Measurements from ENCODE around the gene HDAC9. TPM values are rescaled to one million over a fixed set of nuclear protein-coding genes. Genes with fewer than 3 reads are reported as not detected.

HDAC9 gene
- polyA plus RNA-seq, 1 of the 3 experiments (the other 2 are of a cell fraction): 11.6 TPM

DNA sequence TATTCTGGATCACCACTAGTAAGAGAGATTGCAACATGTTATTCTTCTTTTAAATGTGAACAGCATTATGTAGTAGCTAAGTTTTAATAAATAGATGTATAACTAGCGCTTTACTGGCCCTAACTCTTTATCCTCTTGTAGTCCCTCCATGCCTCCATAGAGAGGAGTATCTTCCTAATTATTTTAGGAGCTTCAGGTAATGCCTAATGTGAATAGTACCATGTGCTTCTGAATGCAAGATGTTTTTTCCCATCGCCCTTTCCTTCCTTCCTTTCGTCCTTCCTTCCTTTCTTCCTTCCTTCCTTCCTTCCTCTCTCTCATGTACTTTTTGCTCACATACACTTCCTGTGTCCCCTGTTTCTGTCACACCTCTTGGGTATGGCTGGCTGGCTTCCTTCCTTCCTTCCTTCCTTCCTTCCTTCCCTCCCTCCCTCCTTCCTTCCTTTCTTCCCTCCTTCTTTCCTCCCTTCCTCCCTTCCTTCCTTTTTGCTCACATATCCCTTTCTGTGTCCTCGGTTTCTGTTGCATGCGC, 290.7 kb downstream of the HDAC9 start:
- Histone ChIP-seq H3K9ac (no peak overlapping the region), H3K27me3 (ENCODE audit: insufficient read depth) (no peaks in the 10 kb centered on the region), H3K9me2 (no peaks in the 10 kb centered on the region), H2AFZ (ENCODE audit: low read depth) (no peak overlapping the region), H3K36me3 (replicated peaks in 1 of 2; ENCODE audit: control insufficient read depth in 1 of 2, insufficient read depth in 2 of 2, low read length in 1 of 2) (peaks cover 0 to 5% of the 10 kb centered on the region in 2 experiments), H3K4me1 (ENCODE audit: control insufficient read depth in 1 of 2, insufficient read depth in 2 of 2, low read depth in 1 of 2, low read length in 1 of 2) (peaks cover 0 to 32% of the 10 kb centered on the region in 2 experiments; a peak in 3 of 4 replicates), H3K4me2 (no peak overlapping the region), H3K9me3 (no peaks in the 10 kb centered on the region), H3K27ac (ENCODE audit: low read depth in 2 of 2, low read length in 1 of 2) (no peak overlapping the region; a peak in 1 of 4 replicates), H4K20me1 (ENCODE audit: insufficient read depth) (no peaks in the 10 kb centered on the region), H3K79me2 (ENCODE audit: insufficient read depth) (no peaks in the 10 kb centered on the region), H3K4me3 (ENCODE audit: low read depth in 2 of 2, low read length in 1 of 2) (no peak overlapping the region), H3F3A (replicated peaks; ENCODE audit: insufficient read depth) (no peaks in the 10 kb centered on the region)
- ChIA-PET CTCF (interaction anchor here (0.8 to 1.2 kb wide), 4 partner anchors 13 to 196 kb away, joined by 3 to 6 read pairs (median 4); no protein-coding TSS in a partner anchor), POLR2A (no interaction called here)
- 92% methylated on average over 5 of the region's 5 CpGs for WGBS (ENCODE audit: low lambda C conversion rate)
- no peak for DNase-seq
- TF ChIP-seq RXRA (IDR thresholded peaks at IDR 0.05; ENCODE audit: borderline replicate concordance, low read depth) (no peak), MXI1 (IDR thresholded peaks at IDR 0.05; ENCODE audit: low read depth, low read length) (no peak), RAD21 (IDR thresholded peaks at IDR 0.05; ENCODE audit: low read length) (no peak)
- TF ChIP-seq, protein P1, sequence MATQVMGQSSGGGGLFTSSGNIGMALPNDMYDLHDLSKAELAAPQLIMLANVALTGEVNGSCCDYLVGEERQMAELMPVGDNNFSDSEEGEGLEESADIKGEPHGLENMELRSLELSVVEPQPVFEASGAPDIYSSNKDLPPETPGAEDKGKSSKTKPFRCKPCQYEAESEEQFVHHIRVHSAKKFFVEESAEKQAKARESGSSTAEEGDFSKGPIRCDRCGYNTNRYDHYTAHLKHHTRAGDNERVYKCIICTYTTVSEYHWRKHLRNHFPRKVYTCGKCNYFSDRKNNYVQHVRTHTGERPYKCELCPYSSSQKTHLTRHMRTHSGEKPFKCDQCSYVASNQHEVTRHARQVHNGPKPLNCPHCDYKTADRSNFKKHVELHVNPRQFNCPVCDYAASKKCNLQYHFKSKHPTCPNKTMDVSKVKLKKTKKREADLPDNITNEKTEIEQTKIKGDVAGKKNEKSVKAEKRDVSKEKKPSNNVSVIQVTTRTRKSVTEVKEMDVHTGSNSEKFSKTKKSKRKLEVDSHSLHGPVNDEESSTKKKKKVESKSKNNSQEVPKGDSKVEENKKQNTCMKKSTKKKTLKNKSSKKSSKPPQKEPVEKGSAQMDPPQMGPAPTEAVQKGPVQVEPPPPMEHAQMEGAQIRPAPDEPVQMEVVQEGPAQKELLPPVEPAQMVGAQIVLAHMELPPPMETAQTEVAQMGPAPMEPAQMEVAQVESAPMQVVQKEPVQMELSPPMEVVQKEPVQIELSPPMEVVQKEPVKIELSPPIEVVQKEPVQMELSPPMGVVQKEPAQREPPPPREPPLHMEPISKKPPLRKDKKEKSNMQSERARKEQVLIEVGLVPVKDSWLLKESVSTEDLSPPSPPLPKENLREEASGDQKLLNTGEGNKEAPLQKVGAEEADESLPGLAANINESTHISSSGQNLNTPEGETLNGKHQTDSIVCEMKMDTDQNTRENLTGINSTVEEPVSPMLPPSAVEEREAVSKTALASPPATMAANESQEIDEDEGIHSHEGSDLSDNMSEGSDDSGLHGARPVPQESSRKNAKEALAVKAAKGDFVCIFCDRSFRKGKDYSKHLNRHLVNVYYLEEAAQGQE (IDR thresholded peaks at IDR 0.05; ENCODE audit: low read depth, low read length): no peak
- TF ChIP-seq, protein P2, sequence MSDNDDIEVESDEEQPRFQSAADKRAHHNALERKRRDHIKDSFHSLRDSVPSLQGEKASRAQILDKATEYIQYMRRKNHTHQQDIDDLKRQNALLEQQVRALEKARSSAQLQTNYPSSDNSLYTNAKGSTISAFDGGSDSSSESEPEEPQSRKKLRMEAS (IDR thresholded peaks at IDR 0.05; ENCODE audit: low read depth): no peak

DNA sequence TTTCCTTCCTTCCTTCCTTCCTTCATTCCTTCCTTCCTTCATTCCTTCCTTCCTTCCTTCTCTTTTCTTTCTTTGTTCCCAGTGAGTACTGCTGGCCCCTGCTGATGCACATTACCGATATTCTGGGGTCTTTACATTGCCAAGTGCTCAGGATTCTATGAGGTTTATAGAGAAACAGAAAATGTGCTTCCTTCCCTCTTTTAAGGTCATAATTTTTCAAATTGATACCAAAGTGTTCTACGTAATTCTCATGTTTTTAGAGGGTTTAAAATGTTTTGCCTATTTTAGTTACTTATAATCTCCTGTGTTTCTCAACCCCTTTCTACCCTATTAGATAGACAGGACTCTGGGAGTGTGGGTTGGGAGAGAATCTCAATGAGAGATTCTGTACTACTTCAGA, 291.2 kb downstream of the HDAC9 start:
- WGBS (ENCODE audit: low lambda C conversion rate): 80% methylated on average over 2 of the region's 2 CpGs
- TF ChIP-seq JUND (IDR thresholded peaks at IDR 0.05) (no peak), RAD21 (IDR thresholded peaks at IDR 0.05; ENCODE audit: low read length) (no peak)
- ChIA-PET CTCF (interaction anchor here (1.2 kb wide), 1 partner anchor 93 kb away, joined by 3 read pairs; no protein-coding TSS in a partner anchor), POLR2A (no interaction called here)
- no peaks in the 10 kb centered on the region for H3K9me2 ChIP-seq
- H3K4me1 ChIP-seq (ENCODE audit: control insufficient read depth in 1 of 2, insufficient read depth in 2 of 2, low read depth in 1 of 2, low read length in 1 of 2): peaks cover 0 to 30% of the 10 kb centered on the region in 2 experiments; a peak in 3 of 4 replicates
- peak overlapping the region in 1 of 2 experiments; percentile 69; a peak in 2 of 4 replicates for H3K27ac ChIP-seq (ENCODE audit: low read depth in 2 of 2, low read length in 1 of 2)
- peaks cover 0 to 5% of the 10 kb centered on the region in 2 experiments for H3K36me3 ChIP-seq (replicated peaks in 1 of 2; ENCODE audit: control insufficient read depth in 1 of 2, insufficient read depth in 2 of 2, low read length in 1 of 2)
- H4K20me1 ChIP-seq (ENCODE audit: insufficient read depth): no peaks in the 10 kb centered on the region
- H3F3A ChIP-seq (replicated peaks; ENCODE audit: insufficient read depth): no peaks in the 10 kb centered on the region
- no peaks in the 10 kb centered on the region for H3K9me3 ChIP-seq
- no peak overlapping the region for H3K4me3 ChIP-seq (ENCODE audit: low read depth in 2 of 2, low read length in 1 of 2)
- H3K27me3 ChIP-seq (ENCODE audit: insufficient read depth): no peaks in the 10 kb centered on the region
- no peaks in the 10 kb centered on the region for H3K79me2 ChIP-seq (ENCODE audit: insufficient read depth)
- H3K9ac ChIP-seq: no peak overlapping the region
- no peak overlapping the region for H2AFZ ChIP-seq (ENCODE audit: low read depth)
- H3K4me2 ChIP-seq: no peak overlapping the region
- DNase-seq: no peak

Data from SK-N-SH (cell line).